Posterior vena cava (tissue), 2 donors: Measurements from ENCODE around the gene SYT15. TPM values are rescaled to one million over a fixed set of nuclear protein-coding genes. Genes with fewer than 3 reads are reported as not detected.
"Not testable (repeated sequence)": the region's sequence is repeated elsewhere in the genome, so short reads cannot be mapped to it uniquely, and the experiment has no call there.

Experiments
- DNase-seq: peaks from one replicate; pipeline ENCODE4 v3.0.0-alpha.2; 2020; ENCODE audit warnings: low spot score
- intact Hi-C, 2 donors: fragments of 100-400 bp; cut with DNase I; formaldehyde crosslinking; loops; one replicate each; pipeline versions ENCODE4 v1.14.1 to v1.14.2; 2022 to 2023
- long read RNA-seq, 2 donors: library from polyadenylated mRNA; unstranded; transcript quantifications; one replicate each; pipeline ENCODE4 v2.0.0, GENCODE V29; 2020 to 2021
- total RNA-seq, 2 donors: library from RNA; stranded (reverse); fragmentation: NEBNext Ultra II Directional; extraction: Animal tissue kit (Norgen Biotek cat#: 25700); gene quantifications; one replicate each; pipeline ENCODE4 v1.2.1, GENCODE V29; 2021
- donor health status: DM: yes; HTN: yes; CAD: no.
- donor health status: DM: yes; HTN: yes; CAD: no.

Gene SYT15
- total RNA-seq = 1 to 10 TPM; 5.9 to 6.8 TPM
- long read RNA-seq, donor 1, partial matches to known transcripts = 0 of 2 reads
- long read RNA-seq, donor 1, other reads (novel, unspliced or antisense) = 2 of 2 reads
- long read RNA-seq, donor 2, partial matches to known transcripts = 2 of 7 reads
- long read RNA-seq, donor 2, other reads (novel, unspliced or antisense) = 4 of 7 reads

DNA sequence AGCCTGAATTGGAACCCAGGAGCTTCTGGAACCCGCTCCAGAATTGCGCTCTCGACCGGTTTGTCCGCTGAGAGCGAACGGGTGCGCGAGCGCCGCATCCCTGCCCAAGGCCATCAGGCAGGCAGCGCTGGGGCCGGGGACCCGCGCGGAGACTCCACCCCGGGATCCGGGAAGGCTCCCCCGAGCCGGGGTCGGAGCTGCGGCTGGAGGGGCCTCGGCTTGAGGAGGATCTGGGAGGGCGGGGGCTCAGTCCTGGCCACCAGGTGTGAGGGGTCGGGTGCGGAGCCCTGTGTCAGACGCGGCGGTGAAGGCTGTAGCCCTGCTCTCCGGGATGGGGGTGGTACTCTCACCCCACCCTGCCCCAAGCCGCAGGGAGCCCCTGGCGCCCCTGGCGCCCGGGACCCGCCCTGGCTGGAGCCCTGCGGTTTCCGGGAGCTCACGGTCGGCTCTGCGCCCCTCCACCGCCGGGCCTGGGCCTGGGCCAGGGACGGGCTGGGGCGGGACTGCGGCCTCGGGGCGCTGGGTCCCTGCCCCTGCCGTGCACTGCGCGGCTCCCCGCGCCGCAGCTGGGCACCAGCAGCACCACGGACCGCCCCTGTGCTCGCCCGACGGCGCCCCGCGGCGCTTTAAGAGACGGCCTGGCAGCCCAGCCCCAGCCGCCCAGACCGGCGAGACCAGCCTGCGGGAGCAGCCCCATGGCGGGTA lies at the start of gene SYT15:
Gene SYT15, plus strand, starts transcription at position 655 of the 705 bp plus-strand sequence. Its CDS starts 41 bp downstream, at position 696.
- DNase-seq, intact Hi-C loops: not testable (repeated sequence)

DNA sequence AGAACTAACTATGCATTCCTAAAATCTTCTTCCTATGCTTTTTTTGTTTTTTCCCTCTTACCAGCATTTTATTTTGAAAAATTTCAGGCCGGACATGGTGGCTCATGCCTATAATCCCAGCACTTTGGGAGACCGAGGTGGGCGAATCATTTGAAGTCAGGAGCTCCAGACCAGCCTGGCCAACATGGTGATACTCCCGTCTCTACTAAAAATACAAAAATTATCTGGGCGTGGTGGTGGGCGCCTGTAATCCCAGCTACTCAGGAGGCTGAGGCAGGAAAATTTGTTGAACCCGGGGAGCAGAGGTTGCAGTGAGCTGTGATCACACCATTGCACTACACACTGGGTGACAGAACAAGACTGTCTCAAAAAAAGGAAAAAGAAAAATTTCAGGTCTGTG lies 49.2 kb upstream of the SYT15 start:
- intact Hi-C loops = not testable (repeated sequence)
- DNase-seq = peak; percentile 62

DNA sequence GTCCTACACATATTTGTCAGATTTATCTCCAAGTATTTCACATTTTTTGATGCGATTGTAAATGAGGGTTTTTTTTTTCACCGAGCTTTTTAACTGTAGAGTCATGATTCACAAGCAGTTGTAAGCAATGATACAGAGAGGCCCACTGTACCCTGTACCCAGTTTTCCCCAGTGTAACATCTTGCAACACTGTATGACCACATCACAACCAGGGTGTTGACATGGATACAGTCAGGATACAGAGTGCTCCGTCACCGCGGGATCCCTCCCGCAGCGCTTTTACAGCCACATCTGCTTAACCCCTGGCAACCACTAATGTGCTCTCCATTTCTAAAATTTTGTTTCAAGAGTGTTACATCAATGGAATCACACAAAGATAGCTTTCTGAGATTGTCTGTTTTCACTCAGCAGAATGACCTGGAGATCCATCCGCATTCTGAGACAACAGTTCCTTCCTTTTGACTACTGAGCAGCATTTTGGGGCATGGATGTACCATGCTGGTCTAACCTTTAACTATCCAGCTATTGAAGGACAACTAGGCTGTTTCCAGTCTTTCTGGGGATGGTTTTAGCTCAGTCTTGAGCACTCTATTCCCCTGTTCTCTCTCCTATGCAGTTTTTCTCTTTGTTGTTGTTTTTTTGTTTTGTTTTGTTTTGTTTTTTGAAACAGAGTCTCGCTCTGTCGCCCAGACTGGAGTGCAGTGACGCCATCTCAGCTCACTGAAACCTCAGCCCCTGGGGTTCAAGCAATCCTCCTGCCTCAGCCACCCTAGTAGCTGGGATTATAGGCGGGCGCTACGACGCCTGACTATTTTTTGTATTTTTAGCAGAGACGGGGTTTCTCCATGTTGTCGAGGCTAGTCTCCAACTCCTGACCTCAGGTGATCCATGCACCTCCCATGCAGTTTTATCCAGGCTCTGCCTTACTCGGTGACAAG lies 48.4 kb upstream of the SYT15 start:
- intact Hi-C loops = no loop called here
- peak; percentile 73 for DNase-seq

DNA sequence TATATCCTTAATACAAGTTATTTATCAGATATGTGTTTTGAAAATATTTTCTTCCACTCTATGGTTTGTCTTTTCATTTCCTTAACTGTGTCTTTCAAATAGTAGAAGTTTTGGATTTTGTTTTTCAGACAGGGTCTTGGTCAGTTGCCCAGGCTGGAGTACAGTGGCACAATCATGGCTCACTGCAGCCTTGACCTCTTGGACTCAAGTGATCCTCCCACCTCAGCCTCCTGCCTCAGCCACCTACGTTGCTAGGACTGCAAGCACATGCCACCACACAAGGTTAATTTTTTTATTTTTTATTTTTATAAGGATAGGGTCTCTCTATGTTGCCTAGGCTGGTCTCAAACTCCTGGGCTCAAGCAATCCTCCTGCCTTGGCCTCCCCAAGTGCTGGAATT lies 46.7 kb upstream of the SYT15 start:
- DNase-seq = peak; percentile 74
- intact Hi-C loops = not testable (repeated sequence)

DNA sequence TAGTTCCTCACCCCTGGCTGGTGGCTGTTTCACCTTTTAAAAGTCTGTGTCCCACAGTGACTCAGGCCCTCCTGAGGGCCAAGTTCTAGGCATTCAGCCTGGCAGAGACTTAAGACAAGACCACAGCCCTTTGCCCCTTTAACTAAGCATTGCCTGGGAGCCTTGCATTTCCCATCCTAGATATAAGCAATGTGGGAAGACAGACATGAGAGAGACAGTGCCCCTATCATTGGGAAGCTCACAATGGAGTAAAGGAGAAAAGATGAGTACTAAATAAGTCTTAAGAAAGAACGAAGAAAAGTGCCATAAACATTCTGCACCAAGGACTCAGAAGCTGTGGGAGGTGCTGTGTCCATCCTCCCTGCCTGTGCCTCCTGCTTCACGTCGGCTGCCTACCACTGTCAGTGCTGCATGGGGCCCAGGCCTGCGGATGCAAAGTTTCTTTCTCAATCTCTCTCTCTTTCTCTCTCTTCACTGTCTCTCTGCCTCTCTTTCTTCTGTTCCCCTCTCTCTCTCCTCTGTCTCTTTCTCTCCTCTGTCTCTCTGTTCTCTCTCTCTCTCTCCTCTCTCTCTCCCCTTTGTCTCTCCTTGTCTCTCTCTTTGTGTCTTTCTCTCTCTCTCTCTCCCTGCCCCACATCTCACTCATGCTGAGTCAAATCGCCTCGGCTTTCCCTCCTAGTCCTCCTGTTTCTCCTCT lies 44.0 kb upstream of the SYT15 start:
- intact Hi-C loops = no loop called here
- DNase-seq = peak; percentile 51

DNA sequence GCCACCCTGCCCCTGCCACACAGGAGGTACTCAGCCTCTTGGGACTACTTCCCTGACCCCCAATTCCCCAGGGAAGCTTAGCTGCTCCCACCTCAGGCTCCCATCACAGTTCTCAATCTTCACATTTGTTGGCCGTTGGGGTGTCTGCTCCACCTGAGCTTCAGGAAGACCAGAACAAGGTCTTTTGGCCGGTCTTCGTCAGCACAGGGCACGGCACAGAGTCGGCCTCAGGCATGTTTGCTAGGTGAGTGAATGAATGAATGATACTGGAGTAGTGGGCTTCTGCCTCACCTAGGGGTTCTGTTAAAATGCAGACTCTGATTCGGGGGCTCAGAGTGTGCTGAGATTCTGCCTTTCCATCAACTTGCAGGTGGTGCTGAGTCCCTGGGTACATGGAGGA lies 42.8 kb upstream of the SYT15 start:
- no peak for DNase-seq
- intact Hi-C loops = no loop called here

DNA sequence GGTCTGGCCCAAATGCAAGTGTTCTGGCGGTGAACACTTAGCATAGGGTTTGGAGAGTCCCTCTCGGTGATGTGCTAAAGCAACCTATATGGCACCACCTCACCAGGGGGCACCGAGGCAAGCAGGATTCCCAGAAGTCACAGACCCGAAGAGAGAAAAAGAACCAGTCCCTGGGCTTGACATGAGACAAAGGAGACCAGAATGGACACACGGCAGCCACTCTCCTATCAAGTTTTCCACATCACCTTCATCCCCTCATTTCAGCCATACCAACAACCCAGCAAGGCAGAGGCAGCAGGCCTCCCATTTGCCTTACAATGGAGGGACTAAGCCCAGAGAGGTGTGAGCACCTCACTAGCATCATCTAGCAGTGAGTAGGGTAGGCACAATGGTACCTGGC lies 42.1 kb upstream of the SYT15 start:
- intact Hi-C loops = no loop called here
- DNase-seq = peak; percentile 77

DNA sequence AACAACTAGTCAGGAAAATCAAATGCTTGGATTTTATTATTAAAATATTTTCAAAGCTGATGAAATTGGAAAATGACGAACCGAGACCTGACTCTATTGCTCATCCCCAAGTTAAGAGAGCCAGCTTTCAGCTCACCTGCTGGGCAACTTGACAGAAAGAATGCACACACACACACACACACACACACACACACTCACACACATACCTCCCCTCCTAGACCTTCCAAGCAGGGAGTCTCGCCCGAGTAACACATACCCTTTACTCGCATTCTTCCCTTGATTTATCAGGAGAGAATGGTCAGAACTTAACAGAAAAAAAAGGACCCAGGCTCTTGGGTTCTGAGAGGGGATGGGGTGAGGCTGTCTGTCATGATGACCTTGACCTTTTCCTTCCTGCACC lies 41.6 kb upstream of the SYT15 start:
- no peak for DNase-seq
- intact Hi-C loops = no loop called here

DNA sequence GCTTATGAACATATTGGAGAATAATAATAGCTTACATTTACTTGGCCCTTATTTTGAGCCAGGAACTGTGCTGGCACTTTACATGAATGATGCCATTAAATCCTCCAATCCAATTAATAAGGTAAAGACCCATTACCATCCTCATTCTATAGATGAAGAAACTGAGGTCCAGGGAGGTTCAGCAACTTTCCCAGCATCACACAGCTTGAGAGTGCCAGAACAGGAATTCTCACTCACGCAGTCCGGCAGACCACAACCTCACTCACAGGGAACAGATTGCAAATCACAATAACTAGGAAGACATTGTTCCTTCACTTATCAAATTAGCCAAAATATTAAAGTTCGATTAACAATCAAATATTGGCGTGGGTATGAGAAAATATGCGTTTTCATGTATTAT lies 40.8 kb upstream of the SYT15 start:
- no peak for DNase-seq
- intact Hi-C loops = no loop called here

DNA sequence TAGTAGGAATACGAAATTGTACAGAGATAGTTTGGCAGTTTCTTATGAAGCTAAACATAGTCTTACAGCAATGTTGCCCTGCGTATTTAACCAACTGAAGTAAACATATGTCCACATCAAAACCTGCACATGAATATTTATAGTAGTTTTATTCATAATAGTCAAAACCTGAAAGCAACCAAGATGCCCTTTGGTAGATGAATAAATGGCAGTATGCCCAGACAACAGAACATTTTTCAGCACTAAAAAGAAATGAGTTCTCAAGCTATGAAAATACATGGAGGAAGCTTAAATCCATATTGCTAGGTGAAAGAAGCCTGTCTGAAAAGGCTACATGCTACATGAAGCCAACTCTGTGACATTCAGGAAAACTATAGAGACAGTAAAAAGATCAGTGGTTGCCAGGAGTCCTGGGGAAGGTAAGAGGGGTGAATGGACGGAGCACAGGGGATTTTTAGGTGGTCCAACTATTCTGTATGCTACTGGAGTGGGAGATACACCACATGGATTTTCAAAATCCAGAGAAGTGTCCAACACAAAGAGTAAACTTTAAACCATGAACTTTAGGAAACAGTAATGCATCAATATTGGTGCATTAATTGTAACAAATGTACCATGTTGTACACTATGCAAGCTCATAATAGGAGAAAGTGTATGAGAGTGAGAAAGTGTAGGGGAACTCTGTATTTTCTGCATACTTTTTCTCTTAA lies 40.1 kb upstream of the SYT15 start:
- intact Hi-C loops = no loop called here
- DNase-seq = no peak

DNA sequence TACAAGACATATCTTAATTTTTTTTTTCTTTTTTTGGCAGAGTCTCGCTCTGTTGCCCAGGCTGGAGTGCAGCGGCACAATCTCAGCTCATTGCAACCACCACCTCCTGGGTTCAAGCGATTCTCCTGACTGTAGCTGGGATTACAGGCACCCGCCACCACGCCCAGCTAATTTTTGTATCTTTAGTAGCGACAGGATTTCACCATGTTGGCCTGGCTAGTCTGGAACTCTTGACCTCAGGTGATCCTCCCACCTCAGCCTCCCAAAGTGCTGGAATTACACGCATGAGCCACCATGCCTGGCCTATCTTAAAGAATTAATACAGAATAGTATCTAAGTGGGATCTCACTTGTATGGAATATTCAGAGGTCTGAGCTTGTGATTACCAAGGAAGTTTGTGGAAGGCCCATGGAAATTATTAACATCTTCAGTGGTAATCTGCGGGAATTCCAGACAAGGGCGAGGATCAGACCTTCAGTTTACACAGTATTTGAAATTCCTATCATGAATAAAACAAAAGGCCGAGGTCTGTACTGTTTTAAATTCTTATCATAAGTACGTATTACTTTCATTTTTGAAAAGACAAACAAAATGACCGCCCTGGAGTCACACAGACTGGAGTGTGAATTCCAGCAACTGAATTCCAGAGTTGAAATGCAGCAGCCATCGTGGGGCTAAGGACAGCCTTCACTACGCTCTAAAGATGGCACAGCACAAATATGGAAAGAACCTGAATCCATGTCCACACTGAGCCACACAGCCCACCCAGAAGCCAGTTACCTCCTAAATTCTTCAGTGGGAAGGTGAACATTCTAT lies 39.1 kb upstream of the SYT15 start:
- no peak for DNase-seq
- intact Hi-C loops = no loop called here

DNA sequence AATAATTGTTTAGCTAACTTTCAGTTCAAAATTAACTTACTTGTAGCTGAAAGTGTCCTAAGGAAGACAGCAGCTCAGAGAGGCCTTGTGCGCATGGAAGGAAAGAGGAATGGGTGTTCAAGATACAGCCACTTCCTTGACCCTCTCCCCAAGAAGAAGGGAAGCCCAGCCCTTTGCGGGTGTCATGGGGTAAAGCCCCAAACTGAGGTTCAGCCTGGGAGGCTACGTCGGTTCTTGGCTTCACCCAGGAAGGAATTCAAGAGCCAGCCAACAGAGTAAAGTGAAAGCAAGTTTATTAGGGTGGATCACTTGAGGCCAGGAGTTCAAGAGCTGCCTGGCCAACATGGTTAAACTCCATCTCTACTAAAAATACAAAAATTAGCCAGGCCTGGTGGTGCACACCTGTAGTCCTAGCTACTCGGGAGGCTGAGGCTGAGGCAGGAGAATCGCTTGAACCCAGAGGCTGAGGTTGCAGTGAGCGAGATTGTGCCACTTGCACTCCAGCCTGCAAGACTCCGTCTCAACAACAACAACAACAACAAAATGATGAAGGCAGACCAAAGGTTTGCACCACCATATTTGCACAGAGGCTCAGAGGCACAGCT lies 38.4 kb upstream of the SYT15 start:
- peak; percentile 69 for DNase-seq
- intact Hi-C loops = no loop called here

DNA sequence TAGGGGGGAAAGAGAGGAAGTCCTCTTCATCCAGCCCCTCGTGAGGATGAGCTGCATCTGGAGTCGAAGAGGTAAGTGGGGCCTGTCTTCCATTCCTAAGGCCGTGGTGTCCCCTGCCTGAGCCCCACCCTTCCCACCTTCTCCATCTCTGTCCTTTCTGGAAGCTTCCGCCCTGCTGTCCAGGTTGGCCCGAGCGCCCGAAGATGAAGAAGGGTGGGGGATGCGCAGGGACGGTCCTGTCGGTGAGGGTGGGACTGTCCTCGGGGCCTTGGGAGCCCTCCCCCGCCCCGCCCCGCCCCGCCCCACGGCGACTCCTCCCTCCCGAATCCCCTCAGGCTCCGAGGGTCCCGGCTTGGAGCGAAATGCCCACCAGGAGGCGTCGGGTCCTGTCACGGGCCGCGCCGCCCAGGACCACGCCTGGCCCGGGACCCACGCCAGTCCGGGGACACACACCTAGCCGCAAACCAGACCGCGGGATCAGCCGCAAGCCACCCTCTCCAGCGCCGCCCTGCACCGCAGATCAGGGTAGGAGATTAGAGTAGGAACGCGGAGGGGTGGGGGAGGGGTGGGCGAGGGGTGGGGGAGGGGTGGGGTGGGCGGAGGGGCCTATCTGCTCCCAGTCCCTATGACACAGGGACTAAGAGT lies 37.8 kb upstream of the SYT15 start:
- intact Hi-C loops = no loop called here
- peak; percentile 77 for DNase-seq

DNA sequence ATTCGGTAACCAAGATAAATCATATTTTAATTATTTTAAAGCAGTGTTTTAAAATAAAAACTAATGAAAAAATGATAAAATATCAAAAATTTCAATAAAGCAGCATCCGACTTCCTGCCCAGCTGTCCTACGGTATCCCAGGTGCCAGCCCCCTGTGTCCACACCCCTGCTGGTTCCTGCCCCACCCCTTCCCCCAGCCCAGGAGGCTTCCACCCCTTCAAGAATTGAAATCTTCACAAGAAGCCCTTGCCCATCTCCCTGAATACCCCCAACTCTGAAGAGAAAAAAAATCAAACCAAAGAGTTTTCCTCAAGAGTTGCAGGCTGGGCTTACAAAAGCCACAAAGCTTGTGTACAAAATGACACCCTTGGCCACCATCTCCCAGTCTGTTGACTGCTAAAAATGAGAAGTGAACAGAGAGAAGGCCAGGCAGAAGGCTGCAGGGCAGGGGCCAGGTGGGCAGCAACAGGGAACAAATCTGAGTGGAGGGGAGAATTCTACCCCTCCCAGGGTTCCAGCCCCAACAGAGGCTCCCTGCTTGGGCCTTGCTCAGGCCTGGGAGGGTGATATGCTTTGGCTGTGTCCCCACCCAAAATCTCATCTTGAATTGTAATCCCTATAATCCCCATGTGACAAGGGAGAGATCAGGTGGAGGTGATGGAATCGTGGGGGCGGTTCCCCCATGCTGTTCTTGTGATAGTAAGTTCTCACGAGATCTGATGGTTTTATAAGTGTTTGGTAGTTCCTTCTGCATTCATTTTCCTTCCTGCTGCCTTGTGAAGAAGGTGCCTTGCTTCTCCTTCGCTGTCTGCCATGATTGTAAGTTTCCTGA lies 37.0 kb upstream of the SYT15 start:
- peak; percentile 61 for DNase-seq
- intact Hi-C loops = no loop called here

DNA sequence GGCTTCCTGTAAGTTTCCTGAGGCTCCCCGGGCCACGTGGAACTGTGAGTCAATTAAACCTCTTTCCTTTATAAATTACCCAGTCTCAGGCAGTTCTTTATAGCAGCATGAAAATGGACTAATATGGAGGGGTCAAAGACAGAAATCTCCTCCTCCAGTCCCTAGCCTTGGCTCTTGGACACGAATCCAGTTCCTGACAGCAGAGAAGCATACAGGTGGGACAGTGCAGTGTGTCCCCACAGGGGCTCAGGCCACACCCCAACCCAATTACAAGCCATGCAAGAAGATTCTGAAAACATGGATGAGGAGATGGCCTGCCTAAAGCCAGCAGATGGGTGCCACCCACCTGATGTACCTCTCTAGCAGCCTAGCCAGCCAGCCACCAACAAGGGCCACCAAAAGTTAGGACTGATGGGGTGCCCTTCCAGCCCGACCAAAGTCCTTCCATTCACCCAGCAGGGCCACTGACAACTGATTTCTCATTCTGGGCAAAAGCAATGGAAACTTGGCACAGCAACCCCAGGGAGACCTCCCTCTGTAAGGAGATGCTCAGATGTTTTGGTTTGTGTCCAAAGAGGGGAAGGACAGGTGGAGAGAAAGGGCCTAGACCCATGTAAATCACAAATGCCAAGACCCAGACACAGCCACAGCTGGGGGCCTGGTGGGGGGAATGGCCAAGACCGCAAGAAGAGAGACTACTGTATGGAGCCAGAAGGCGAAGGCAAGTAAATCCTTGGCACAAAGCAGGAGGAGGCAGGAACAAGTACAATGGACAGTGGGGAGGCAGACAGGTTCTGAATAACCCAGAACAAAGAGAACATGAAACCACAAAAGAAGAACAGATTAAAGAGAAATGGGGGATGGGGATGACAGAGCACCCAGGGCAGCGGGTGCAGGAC lies 36.1 kb upstream of the SYT15 start:
- intact Hi-C loops = no loop called here
- DNase-seq = peak; percentile 77
